COLO668 (cell line): ENCODE data around the gene TLX2.

ENCODE experiments used
- DNase-seq: peaks from one replicate; lab custom pipeline; 2025; ENCODE audit not compliant: unreplicated experiment; lab: John Stamatoyannopoulos, UW

Gene TLX2

GRCh38 chr2:74496997-74497776 is 17.1 kb upstream of the TLX2 start:
- DNase-seq: peak; percentile 39

GRCh38 chr2:74497777-74498499 is 16.3 kb upstream of the TLX2 start:
- DNase-seq: peak; percentile 86

DNA sequence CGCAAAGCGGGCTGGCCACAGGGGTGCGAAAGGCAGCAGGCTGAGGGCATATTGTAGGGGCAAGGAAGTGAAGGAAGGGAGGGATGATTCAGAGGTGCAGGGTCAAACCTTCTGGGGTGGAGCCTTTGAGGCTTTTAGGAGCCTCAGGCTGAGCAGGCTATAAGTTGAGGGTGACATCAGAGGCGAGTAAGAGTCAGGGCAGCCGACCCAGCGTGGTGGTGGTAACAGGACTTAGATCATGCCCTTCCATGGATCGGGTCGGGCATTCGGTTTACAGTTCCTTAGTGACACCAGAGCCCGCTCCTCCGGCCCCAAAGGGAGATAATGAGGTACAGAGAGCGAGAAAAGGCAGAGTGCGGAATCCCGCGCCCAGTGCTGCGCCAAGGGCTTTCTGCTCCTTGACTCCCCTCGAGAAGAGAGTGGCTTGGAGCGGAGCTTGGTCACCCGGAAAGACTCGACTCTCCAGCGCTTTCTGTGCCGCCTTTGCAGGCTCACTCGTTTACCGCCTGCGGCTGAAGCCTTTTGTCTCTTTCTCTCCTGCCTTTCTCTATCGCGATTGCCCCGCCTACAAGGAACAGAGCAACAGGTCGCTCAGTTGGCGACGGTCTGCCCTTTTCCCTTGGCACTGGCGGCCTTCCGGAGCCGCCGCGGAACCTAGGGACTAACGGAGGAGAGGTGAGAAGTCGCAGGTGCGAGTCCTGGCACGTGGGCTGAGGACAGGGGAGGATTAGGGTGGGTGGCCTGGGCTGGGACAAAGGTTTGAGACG is 15.6 kb upstream of the TLX2 start:
- DNase-seq: peak; percentile 60

- DNase-seq: no peak
These were observed 14.8 kb upstream of the TLX2 start, which contains the start of gene LBX2 for GRCh38 chr2:74499267-74499939. LBX2 (minus strand) TSS chr2:74499603; CDS start chr2:74499537, 66 bp downstream.

- DNase-seq: no peak
These were observed 14.2 kb upstream of the TLX2 start for GRCh38 chr2:74499940-74500577.

DNA sequence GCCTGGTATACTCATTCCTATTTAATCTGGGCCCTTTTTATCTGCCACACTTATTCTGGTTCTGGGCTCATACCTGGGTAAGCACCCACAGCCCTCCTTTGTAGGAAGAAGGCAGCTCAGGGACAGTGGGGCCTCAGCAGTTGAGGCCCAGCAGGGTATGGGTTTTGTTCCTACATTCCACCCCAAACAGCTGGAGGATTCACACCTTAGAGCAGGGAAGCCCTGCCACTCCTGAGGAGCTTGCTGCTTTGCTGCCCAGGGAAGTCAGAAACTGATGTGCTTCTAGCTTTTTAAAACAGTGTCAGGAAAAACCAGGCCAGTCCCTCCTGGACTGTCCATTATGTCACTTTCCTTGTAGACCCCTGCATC is 13.7 kb upstream of the TLX2 start:
- DNase-seq: no peak

DNA sequence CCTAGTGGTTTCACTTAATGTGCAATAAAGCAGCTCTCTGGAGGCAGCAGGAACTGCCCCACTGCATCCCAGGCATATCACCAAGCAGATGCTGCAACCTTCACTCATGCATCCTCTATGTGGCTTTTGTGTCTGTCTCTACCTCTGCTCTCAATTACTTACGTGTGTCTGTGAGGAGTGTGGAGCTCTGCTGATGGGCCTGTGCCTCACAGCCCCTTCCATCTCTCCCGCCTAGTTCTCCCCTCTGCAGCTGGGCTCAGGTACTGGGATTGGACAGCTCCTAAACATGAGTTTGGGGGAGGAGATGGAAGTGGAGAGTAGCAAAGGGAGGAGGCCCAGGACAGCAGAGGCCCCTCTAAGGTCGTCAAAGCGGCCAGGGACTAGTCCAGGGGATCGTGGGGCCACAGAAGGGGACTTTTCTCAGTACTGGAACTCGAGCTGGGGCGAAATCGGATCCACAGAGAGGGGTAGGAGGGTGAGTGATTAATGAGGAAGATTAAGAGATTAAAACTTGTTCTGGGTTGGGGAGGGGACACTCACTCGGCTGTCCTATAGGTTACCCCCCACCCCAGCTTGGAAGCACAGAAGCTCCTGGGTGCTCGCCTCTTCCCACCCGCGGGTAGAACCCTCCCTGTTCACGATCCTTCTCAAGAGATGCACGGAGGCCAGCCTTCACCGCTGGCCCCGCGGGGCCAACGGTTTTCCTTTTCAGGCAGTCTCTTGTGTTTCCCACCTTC is 12.7 kb upstream of the TLX2 start:
- DNase-seq: no peak

DNA sequence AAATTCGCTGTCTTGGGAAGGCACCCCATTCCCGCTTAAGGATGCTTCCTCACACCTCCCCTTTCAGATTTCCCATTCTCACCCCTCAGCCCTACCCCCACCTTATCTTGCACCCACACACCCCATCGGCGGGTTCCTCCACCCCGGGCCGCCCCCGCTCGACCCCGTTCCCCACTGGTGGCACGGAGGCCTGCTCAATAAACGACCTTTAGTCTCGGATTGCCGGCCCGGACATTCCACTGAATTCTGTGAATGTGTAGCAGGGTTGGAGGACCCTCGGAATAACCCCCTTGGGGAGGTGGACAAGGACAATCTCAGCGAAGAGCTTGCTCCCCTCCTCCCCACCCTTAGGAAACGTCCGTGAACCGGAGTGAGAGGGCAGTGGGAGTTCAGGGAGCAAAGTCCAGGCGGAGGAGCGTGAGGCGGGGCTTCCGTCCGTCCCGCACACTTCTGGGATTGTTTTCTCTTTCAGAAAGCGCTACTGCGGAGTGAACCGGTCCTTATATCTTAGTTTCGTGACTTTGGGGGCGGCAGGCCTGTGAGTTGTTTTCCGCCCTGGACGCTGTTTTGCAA is 12.0 kb upstream of the TLX2 start:
- DNase-seq: peak; percentile 37

DNA sequence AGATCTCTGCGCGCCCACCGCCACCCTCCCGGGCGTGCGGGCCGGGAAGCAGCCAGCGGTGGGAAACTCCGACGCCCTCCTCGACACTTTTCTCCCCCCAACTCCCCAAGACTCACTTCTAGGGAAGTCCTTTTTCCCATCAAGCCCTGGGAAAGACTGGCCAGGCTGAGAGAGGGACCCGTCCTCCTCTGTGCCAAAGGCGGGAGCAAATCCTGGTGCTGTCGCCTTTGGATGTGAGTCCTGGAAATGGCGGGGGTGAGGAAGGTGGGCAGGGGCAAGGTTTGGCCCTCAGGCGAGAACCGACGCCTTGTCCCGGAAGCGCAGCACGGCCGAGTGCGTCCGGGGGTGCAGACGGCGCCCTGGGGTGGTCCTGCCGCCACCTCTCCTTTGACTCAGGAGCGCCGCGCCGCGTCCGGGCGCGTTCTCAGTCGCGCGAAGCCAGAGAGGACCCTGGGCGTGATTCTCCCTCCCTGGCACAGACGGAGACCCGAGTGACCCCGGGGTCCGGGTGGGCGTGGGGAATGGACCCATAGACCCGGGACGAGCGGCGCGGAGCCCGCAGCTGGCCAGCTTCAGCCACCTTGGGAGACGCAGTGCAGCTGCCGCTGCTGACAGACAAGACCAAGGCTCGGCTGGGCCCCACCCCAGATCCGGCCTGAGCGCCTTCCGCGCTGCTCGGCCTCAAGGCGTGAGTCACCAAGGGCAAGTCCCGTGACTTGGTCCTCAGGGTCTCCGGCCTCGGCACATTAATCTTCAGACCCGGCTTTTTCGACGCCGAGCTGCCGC is 11.3 kb upstream of the TLX2 start:
- DNase-seq: peak; percentile 64

DNA sequence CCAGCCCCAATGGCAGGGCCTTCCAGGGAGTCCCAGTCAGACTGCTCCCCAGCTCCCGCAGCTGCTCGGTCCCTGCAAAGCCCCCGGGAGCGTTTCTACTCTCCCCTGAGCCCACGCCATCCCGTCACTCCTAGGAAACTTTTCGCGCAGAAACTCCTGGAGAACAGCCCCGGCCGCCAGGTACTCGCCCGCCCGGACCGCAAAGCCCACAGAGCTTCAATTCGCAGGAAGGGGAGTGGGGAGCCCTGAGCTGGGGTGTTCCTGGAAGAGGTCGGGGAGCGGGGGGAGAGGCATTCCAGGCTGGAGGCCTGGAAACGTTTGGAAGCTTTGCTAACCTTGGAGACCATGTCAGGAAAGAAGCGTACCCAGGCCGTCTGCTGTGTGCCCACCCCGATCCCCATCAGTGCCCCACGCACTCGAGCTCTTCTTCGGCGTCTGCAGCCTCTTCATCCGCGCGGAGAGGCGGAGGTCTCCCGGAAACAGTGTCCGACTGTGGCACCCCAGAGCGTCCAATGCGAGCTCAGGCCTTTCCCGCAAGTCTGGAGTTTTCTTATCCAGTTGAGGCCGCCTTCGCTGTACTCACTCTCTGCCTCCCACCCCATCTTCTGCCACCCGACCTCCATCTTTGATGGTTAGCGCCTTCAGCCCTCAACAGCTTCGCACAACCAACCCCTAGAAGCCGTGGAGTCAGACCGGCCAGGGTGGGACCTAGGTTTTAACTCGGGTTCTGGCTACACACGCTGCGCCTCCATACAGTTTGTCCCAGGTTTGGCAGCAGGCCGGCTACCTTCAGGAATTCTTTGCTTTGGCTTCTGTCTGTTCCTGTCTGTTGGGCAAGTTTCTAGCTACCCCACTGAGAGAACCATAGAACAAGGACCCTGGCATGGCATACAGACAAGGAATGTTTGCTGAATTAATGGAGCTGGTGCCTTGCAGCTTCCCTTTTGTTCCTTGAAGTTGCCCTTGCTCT is 10.5 kb upstream of the TLX2 start:
- DNase-seq: no peak

DNA sequence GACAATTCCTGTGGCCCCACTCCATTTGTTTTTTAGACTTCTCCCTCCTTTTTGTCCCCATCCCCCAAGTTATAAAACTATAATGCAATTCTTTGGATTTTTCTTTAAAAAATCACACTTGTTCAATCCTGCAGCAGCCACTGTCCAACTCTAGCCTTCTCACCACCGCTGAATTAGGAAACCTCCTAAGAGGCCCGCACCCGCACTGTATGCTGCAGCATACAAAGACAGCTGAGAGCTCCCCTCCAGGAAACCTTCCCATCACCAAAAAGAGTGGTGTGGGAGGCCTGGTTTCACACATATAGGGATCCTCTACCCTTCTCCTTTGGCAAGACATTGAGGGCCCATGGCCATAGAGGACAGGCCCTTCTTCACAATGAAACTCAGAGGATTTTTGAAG is 9.7 kb upstream of the TLX2 start:
- DNase-seq: no peak

DNA sequence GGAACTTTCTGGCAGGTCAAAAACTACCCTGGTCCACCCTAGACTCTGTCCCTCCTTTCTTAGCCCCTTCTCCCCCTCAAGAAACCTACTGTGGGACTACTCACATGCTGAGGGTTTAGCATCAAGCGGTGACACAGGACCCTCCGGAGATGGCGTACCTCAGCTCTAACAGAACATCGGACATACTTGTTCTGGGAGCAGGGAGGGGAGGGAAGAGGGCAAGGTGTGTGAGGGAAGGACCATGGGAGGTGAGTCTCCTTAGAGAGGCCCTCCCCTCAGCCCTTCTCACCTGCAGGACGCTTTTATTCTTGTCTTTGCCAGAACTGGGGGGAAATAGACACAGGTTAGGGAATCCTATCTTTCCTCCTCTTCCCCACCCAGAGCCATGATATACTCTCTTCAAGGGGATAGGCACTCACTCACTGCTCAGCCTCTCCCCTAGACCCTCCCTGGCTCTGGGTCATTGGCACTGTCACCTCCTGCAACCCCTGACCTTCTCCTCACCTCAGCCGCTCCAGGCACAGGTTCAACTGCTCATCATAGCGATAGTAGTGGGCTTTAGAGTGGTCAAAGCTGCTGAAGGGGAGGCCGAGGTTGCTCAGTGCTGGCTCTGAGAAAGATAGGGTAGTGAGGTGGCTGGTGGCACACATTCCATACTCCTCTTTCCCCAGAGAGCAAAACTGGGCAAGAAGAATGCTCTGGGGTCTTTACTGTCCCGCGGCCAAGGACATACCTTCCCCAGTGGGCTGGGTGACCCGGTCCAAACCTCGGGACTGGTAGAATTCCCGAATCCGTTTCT is 8.6 kb upstream of the TLX2 start:
- no peak for DNase-seq

GRCh38 chr2:74507145-74507925 is 6.9 kb upstream of the TLX2 start, which contains the start of gene PCGF1:
PCGF1 (minus strand) TSS chr2:74507695; CDS start chr2:74507668, 27 bp downstream.
- DNase-seq: peak; percentile 98

DNA sequence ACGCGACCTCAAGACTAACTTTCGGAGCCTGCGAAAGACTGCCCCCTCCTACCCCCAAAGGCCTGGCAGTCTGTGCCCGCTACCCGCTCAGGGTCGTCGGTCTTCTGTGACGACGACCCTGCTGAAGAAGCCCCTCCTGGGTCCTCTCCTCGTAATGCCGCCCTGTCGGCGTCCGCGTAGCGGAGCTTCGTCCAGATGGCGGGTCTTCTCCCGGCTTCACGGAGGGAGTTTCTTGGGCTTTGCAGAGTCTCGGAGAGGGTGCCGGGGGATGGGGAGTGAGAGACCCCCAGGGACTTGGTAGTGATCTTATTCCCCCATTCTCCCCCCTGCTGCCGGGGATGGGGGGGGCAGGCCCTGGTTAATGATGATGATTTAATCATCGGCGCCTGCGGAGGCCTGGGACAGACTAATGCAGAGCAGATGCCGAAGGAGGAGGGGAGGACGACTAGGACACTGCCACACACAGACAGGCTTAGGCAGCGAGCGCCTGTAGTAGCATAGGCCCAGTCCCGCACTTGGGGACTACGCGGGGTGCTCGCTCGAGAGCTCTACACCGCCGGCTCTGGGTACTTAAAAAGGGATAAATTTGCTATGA is 6.2 kb upstream of the TLX2 start:
- peak; percentile 36 for DNase-seq

- no peak for DNase-seq
These were observed 4.0 kb upstream of the TLX2 start for GRCh38 chr2:74510272-74510671.
